ENCODE data around the gene THOC2.
"Not testable (repeated sequence)": the region's sequence is repeated elsewhere in the genome, so short reads cannot be mapped to it uniquely, and the experiment has no call there.

Gene THOC2

GRCh38 chrX:123732670-123733363 lies at the start of gene THOC2:
Gene THOC2 (minus strand): TSS chrX:123733052. CDS start chrX:123733022, 30 bp downstream.
- DNase-seq = peak; percentile 68 to 96 (median 81)
- intact Hi-C loops (cut with DNase I) = no loop called here

DNA sequence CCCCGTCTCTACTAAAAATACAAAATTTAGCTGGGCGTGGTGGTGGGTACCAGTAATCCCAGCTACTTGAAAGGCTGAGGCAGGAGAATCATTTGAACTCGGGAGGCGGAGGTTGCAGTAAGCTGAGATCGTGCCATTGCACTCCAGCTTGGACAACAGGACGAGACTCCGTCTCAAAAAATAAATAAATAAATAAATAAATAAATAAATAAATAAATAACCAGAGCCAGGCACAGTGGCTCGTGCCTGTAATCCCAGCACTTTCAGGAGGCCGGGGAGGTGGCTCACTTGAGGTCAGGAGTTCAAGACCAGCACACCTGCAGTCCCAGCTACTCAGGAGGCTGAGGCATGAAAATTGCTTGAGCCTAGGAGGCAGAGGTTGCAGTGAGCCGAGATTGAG lies 48.9 kb upstream of the THOC2 start:
- intact Hi-C loops (cut with DNase I); DNase-seq: not testable (repeated sequence)

DNA sequence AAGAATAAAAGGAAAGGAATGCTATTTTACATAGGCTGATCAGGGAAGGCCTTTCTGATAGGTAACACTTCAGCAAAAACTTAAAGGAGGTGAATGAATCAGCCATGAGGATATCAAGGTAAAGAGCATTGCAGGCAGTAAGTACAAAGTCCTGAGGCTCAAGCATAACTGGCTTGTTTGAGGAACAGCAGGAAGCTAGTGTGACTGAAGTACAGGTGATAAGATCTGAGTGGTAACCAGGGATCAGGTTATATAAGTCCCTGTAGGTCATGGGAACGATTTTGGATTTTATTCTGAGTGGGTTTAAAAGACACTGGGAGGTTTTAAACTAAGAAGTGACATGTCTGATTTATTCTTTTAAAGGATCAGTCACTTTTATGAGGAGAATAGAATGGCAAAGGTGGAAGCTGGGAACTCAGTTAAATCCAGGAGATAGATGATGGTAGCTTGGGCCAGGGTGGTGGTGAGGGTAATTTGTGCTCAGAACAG lies 47.1 kb upstream of the THOC2 start:
- intact Hi-C loops (cut with DNase I) = no loop called here
- no peak for DNase-seq

DNA sequence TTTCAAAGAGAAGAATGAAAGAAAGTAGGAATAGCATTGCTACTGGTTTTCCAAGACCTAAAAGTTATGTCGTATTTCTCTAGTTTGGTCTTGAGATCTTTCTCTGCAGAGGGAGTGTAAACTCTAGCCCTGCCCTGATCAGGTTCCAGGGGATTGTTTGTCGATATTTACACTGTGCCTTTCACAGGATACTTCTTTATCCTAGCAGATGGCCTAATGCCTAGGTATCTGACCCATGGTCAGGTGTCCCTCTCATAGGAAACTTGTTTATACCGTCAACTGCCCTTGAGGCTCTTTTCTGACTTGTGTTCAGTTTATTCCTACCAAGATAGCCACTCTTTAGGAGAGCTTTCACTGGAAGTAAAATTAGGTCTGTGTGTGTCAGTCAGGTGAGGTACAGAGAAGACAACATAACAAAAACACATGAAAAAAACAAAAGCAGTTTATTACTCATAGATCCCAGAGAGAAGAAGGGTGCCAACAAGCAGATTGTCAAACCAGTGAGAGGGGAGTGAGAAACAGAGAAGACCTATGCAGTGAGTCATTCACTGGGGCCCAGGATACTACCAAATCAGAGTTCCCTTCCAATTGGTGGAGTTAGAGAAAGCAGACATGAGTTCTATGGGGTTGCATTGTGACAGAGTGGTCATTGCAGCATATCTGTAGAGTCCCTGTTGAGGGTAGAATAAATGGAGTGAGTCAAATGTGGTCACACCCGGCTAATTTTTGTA lies 40.6 kb upstream of the THOC2 start:
- DNase-seq = no peak

DNA sequence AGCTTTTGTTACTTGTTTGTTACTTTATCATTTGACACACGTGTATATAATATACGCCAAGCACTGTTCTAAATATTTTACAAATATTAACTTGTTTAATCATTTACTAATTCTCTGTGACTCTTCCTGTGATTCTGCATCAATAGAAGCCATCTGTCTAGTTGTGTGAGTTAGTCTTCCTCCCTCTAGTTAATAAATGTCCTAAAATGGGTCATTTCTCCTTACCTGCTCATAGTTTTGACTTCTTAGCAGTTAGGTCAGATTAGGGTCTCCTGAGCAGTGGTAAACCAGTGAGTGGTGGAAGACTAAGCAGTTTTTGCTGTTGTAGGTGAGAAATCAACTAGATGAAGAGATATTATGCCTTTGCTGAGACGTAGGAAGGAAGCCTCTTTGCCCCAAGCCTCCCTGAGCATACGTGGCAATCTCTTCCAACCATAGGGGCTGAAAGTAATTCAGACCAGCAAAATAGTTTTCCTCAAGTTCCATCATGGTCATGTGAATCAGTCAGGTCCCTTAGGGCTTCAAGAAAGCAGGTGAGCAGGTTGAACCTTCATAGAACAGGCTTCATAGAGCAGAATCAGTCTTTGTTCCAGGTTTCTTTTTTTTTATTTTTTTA lies 38.7 kb upstream of the THOC2 start:
- DNase-seq = no peak
- intact Hi-C loops (cut with DNase I) = no loop called here

More for the DNA sequence above, 40.6 kb upstream of the THOC2 start:
- intact Hi-C loops (cut with DNase I) = no loop called here

GRCh38 chrX:123764967-123765871 lies 32.4 kb upstream of the THOC2 start:
- intact Hi-C loops (cut with DNase I) = no loop called here
- peak; percentile 62 to 97 (median 76) for DNase-seq

DNA sequence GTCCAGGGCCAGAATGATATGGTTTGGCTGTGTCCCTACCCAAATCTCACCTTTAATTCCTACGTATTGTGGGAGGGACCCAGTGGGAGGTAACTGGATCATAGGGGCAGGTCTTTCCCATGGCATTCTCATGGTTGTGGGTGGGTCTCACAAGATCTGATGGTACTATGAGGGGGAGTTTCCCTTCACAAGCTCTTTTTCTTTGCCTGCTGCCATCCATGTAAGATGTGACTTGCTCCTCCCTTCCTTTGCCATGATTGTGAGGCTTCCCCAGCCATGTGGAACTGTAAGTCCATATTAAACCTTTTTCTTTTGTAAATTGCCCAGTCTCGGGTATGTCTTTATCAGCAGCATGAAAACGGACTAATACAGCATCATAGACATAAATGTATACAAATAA lies 27.0 kb upstream of the THOC2 start:
- intact Hi-C loops (cut with DNase I) = not testable (repeated sequence)

GRCh38 chrX:123757794-123758193 lies 24.9 kb upstream of the THOC2 start:
- DNase-seq; intact Hi-C loops (cut with DNase I): not testable (repeated sequence)

More for the DNA sequence above, 27.0 kb upstream of the THOC2 start:
- DNase-seq = not testable (repeated sequence)

- intact Hi-C loops (cut with DNase I) = no loop called here
- no peak for DNase-seq
These were observed 23.5 kb upstream of the THOC2 start for GRCh38 chrX:123756320-123756719.

- intact Hi-C loops (cut with DNase I) = no loop called here
- DNase-seq = no peak
These were observed 22.3 kb upstream of the THOC2 start for GRCh38 chrX:123755107-123755506.

GRCh38 chrX:123753656-123754350 lies 21.0 kb upstream of the THOC2 start:
- intact Hi-C loops (cut with DNase I) = no loop called here
- DNase-seq = no peak

DNA sequence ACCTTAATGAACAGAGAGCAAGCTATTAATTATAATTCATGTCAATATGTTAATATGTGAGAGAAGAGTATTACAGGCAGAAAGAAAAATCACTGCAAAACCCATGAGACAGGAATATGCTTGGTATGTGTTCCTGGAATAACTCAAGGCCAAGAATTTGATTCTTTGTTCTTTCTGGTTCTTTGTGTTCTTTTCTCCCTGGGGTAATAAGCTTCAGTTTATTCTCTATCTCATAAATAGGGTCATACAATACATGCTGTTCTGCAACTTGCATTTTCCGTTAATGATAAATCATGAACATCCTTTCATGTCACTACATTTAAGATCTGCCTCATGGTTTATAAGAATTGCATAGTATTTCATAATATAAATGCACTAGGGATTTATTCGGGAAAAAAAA lies 16.8 kb upstream of the THOC2 start:
- intact Hi-C loops (cut with DNase I) = no loop called here

DNA sequence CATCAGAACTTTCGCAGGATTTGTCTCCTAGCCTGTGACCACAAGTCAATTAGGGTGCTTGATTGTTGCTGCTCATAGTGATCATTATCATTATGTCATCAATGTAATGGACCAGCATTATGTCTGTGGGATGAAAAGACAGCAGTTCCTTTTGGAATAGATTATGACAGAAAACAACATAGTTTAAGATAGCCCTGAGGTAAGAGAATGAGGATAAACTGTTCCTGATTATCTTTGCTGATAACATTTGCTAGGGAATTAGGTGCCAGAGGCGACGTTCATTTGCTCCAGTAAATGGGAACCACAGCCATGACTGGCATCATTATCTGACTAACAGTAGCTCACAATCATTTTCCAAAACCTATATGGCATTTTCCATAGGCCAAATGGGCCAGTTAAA lies 12.7 kb upstream of the THOC2 start:
- intact Hi-C loops (cut with DNase I) = no loop called here
- no peak for DNase-seq

More for the DNA sequence above, 16.8 kb upstream of the THOC2 start:
- no peak for DNase-seq

- intact Hi-C loops (cut with DNase I) = no loop called here
- no peak for DNase-seq
These were observed 10.5 kb upstream of the THOC2 start for GRCh38 chrX:123743312-123743711.

GRCh38 chrX:123742440-123742839 lies 9.6 kb upstream of the THOC2 start:
- intact Hi-C loops (cut with DNase I) = no loop called here

DNA sequence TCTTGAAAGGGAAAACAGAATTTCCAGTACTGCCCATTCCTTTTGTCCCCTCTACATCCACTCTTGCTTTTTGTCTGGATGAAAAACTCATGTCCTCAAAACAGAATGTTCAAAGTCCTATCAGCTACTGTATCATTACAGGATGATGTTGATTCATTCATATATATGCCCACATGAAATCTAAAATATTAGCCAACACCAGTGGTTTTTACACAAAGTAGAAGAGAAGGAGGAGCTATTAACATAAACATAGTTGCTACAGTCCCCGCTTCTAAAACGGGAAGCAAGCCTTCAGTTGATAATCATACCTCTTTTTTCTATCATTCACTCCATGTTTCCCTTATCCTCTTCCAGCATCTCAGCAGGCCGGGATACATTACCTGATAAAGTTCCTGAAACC lies 7.7 kb upstream of the THOC2 start:
- intact Hi-C loops (cut with DNase I) = no loop called here
- DNase-seq = no peak

More at GRCh38 chrX:123742440-123742839, 9.6 kb upstream of the THOC2 start:
- DNase-seq = no peak

GRCh38 chrX:123740006-123740405 lies 7.2 kb upstream of the THOC2 start:
- DNase-seq = no peak
- intact Hi-C loops (cut with DNase I) = no loop called here

DNA sequence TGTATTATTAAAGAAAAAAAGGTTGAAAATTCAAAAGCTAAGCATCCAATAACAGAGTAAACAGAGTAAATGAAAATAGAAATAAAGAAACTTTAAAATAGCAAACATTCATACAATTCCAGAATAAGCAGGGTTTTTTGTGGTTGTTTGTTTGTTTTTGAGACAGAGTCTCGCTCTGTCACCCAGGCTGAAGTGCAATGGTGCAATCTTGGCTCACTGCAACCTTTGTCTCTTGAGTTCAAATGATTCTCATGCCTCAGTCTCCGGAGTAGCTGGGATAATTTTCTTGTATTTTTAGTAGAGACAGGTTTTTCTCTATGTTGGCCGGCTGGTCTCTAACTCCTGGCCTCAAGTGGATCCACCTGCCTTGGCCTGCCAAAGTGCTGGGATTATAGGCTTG lies 6.6 kb upstream of the THOC2 start:
- no peak for DNase-seq
- intact Hi-C loops (cut with DNase I) = no loop called here

DNA sequence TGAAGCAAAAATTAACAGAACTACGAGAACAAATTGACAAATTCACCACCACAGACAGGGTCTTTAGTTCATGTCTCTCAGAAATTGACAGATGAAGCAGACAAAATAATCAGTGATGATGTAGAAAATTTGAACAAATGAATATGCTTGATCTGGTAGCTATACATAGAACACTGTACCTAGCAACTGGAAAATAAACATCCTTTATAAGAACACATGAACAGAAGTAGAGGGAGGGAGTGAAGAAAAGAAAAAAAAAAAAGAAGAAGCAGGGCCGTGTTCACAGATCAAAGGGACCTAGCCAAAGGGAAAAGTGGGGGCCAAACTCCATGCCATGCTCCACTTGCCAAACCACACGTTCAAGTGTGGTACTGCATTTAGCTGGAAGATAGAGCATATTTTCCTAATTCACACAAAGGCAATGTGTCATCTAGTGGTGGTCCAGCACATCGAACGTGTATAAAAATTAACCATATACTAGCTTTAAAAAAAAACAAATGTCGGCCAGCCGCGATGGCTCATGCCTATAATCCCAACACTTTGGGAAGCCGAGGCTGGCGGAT lies 5.6 kb upstream of the THOC2 start:
- DNase-seq = peak in 1 of 10 donors; percentile 39
- intact Hi-C loops (cut with DNase I) = no loop called here

Data from posterior cingulate gyrus (tissue), 11 donors.